Measurements from ENCODE around the gene ATAD3B.
A peak's percentile ranks its signal among the peaks of the same experiment; 100 is the strongest.
"Not testable (repeated sequence)": the region's sequence is repeated elsewhere in the genome, so short reads cannot be mapped to it uniquely, and the experiment has no call there.

The ATAD3B gene

GRCh38 chr1:1434131-1434823, 37.3 kb upstream of the ATAD3B start:
- no peak for DNase-seq

GRCh38 chr1:1434824-1435105, 36.8 kb upstream of the ATAD3B start:
- DNase-seq = no peak

GRCh38 chr1:1435106-1435903, 36.3 kb upstream of the ATAD3B start, which contains the start of gene VWA1:
TSS of gene VWA1 (plus strand) at chr1:1435690. CDS start at chr1:1435749, 59 bp downstream.
- DNase-seq = peak; percentile 62

- DNase-seq = no peak
These were observed 35.5 kb upstream of the ATAD3B start for GRCh38 chr1:1435911-1436629.

- DNase-seq = no peak
These were observed 34.9 kb upstream of the ATAD3B start for GRCh38 chr1:1436630-1437032.

GRCh38 chr1:1437033-1437903, 34.3 kb upstream of the ATAD3B start:
- no peak for DNase-seq

GRCh38 chr1:1437904-1438376, 33.6 kb upstream of the ATAD3B start:
- DNase-seq = no peak

- DNase-seq = no peak
These were observed 32.8 kb upstream of the ATAD3B start for GRCh38 chr1:1438531-1439381.

- DNase-seq = no peak
These were observed 31.9 kb upstream of the ATAD3B start for GRCh38 chr1:1439546-1440261.

GRCh38 chr1:1440262-1441001, 31.1 kb upstream of the ATAD3B start:
- DNase-seq = no peak

- DNase-seq = peak; percentile 74
These were observed 30.3 kb upstream of the ATAD3B start for GRCh38 chr1:1441002-1441888.

- DNase-seq = no peak
These were observed 29.3 kb upstream of the ATAD3B start for GRCh38 chr1:1442069-1442770.

- not testable (repeated sequence) for DNase-seq
These were observed 24.9 kb upstream of the ATAD3B start for GRCh38 chr1:1446631-1447030.

GRCh38 chr1:1449099-1449739, 22.3 kb upstream of the ATAD3B start, which contains the start of gene ATAD3C:
TSS of gene ATAD3C (plus strand) at chr1:1449689. CDS start at chr1:1450684, 995 bp downstream.
- DNase-seq = no peak

- not testable (repeated sequence) for DNase-seq
These were observed 20.9 kb upstream of the ATAD3B start for GRCh38 chr1:1450616-1451015.

- no peak for DNase-seq
These were observed 19.7 kb upstream of the ATAD3B start for GRCh38 chr1:1451696-1452364.

- DNase-seq = not testable (repeated sequence)
These were observed 19.2 kb upstream of the ATAD3B start for GRCh38 chr1:1452365-1452739.
